ENCODE measurements around the gene CCNL2. TPM values are rescaled to one million over a fixed set of nuclear protein-coding genes. Genes with fewer than 3 reads are reported as not detected.
"Not testable (repeated sequence)": the region's sequence is repeated elsewhere in the genome, so short reads cannot be mapped to it uniquely, and the experiment has no call there.

CCNL2 gene
- 100 to 1,000 TPM; 166 to 180 TPM for total RNA-seq

- ATAC-seq (replicated peaks in 1 of 2) = peak; percentile 98
- Mint-ChIP-seq H3K9me3 (no peaks in the 10 kb centered on the region), H3K4me1 (ENCODE audit: low read depth) (peaks cover 61% of the 10 kb centered on the region), H3K4me3 (peak within 1 kb of the TSS; percentile 92 to 97), H3K27ac (peak within 1 kb of the TSS; percentile 91), H3K27me3 (ENCODE audit: low read depth) (no peaks in the 10 kb centered on the region), H3K36me3 (ENCODE audit: insufficient read depth in 2 of 2) (peaks cover 15 to 32% of the 10 kb centered on the region in 2 donors)
- DNase-seq = peak; percentile 100
Observed at GRCh38 chr1:1399187-1399871, at the start of gene CCNL2. TSS of gene CCNL2 (minus strand) at chr1:1399335. CDS start at chr1:1399306, 29 bp downstream.

GRCh38 chr1:1446631-1447030 is 47.5 kb upstream of the CCNL2 start:
- not testable (repeated sequence) for H3K4me3 Mint-ChIP-seq; H3K27ac Mint-ChIP-seq; DNase-seq; H3K36me3 Mint-ChIP-seq (ENCODE audit: insufficient read depth in 2 of 2); ATAC-seq (replicated peaks in 1 of 2); H3K4me1 Mint-ChIP-seq (ENCODE audit: low read depth); H3K9me3 Mint-ChIP-seq; H3K27me3 Mint-ChIP-seq (ENCODE audit: low read depth)

GRCh38 chr1:1442069-1442770 is 43.1 kb upstream of the CCNL2 start:
- Mint-ChIP-seq H3K4me3 (no peak overlapping the region), H3K9me3 (no peaks in the 10 kb centered on the region), H3K4me1 (ENCODE audit: low read depth) (peaks cover 6% of the 10 kb centered on the region), H3K27me3 (ENCODE audit: low read depth) (no peaks in the 10 kb centered on the region), H3K36me3 (ENCODE audit: insufficient read depth in 2 of 2) (no peaks in the 10 kb centered on the region), H3K27ac (no peak overlapping the region)
- DNase-seq (no peak), ATAC-seq (replicated peaks in 1 of 2) (no peak)

- peak; percentile 71 to 76 for DNase-seq
- Mint-ChIP-seq H3K4me1 (ENCODE audit: low read depth) (peaks cover 6% of the 10 kb centered on the region), H3K36me3 (ENCODE audit: insufficient read depth in 2 of 2) (no peaks in the 10 kb centered on the region), H3K27me3 (ENCODE audit: low read depth) (peaks cover 3% of the 10 kb centered on the region), H3K27ac (no peak overlapping the region), H3K9me3 (no peaks in the 10 kb centered on the region), H3K4me3 (no peak overlapping the region)
- peak; percentile 88 to 92 for ATAC-seq (replicated peaks in 1 of 2)
Observed at GRCh38 chr1:1441002-1441888, 42.1 kb upstream of the CCNL2 start.

GRCh38 chr1:1440262-1441001 is 41.3 kb upstream of the CCNL2 start:
- Mint-ChIP-seq H3K4me3 (no peak overlapping the region), H3K4me1 (ENCODE audit: low read depth) (peaks cover 6% of the 10 kb centered on the region), H3K27me3 (ENCODE audit: low read depth) (peaks cover 5% of the 10 kb centered on the region), H3K27ac (no peak overlapping the region), H3K36me3 (ENCODE audit: insufficient read depth in 2 of 2) (no peaks in the 10 kb centered on the region), H3K9me3 (no peaks in the 10 kb centered on the region)
- ATAC-seq (replicated peaks in 1 of 2) = no peak
- no peak for DNase-seq

GRCh38 chr1:1439546-1440261 is 40.6 kb upstream of the CCNL2 start:
- DNase-seq = no peak
- no peaks in the 10 kb centered on the region for H3K36me3 Mint-ChIP-seq (ENCODE audit: insufficient read depth in 2 of 2)
- peaks cover 6% of the 10 kb centered on the region for H3K4me1 Mint-ChIP-seq (ENCODE audit: low read depth)
- no peak overlapping the region for H3K4me3 Mint-ChIP-seq
- peaks cover 10% of the 10 kb centered on the region for H3K27me3 Mint-ChIP-seq (ENCODE audit: low read depth)
- no peaks in the 10 kb centered on the region for H3K9me3 Mint-ChIP-seq
- ATAC-seq (replicated peaks in 1 of 2) = no peak
- no peak overlapping the region for H3K27ac Mint-ChIP-seq

GRCh38 chr1:1438531-1439381 is 39.6 kb upstream of the CCNL2 start:
- Mint-ChIP-seq H3K27ac (no peak overlapping the region), H3K4me1 (ENCODE audit: low read depth) (peaks cover 6% of the 10 kb centered on the region), H3K36me3 (ENCODE audit: insufficient read depth in 2 of 2) (no peaks in the 10 kb centered on the region), H3K27me3 (ENCODE audit: low read depth) (peaks cover 11% of the 10 kb centered on the region), H3K9me3 (no peaks in the 10 kb centered on the region), H3K4me3 (no peak overlapping the region)
- DNase-seq (no peak), ATAC-seq (replicated peaks in 1 of 2) (no peak)

GRCh38 chr1:1437904-1438376 is 38.8 kb upstream of the CCNL2 start:
- H3K4me1 Mint-ChIP-seq (ENCODE audit: low read depth) = peaks cover 6% of the 10 kb centered on the region
- H3K9me3 Mint-ChIP-seq = no peaks in the 10 kb centered on the region
- peaks cover 11% of the 10 kb centered on the region for H3K27me3 Mint-ChIP-seq (ENCODE audit: low read depth)

GRCh38 chr1:1437033-1437903 is 38.1 kb upstream of the CCNL2 start:
- Mint-ChIP-seq H3K9me3 (no peaks in the 10 kb centered on the region), H3K27ac (no peak overlapping the region), H3K4me1 (ENCODE audit: low read depth) (peaks cover 6% of the 10 kb centered on the region), H3K36me3 (ENCODE audit: insufficient read depth in 2 of 2) (no peaks in the 10 kb centered on the region), H3K4me3 (no peak overlapping the region), H3K27me3 (ENCODE audit: low read depth) (peaks cover 11% of the 10 kb centered on the region)
- DNase-seq (no peak), ATAC-seq (replicated peaks in 1 of 2) (no peak)

More at GRCh38 chr1:1437904-1438376, 38.8 kb upstream of the CCNL2 start:
- no peak for DNase-seq
- H3K4me3 Mint-ChIP-seq = no peak overlapping the region
- H3K36me3 Mint-ChIP-seq (ENCODE audit: insufficient read depth in 2 of 2) = no peaks in the 10 kb centered on the region
- H3K27ac Mint-ChIP-seq = no peak overlapping the region
- ATAC-seq (replicated peaks in 1 of 2) = no peak

GRCh38 chr1:1436630-1437032 is 37.5 kb upstream of the CCNL2 start:
- Mint-ChIP-seq H3K9me3 (no peaks in the 10 kb centered on the region), H3K27me3 (ENCODE audit: low read depth) (peaks cover 11% of the 10 kb centered on the region), H3K27ac (no peak overlapping the region), H3K4me1 (ENCODE audit: low read depth) (peaks cover 6% of the 10 kb centered on the region), H3K4me3 (peak overlapping the region; percentile 73 to 74), H3K36me3 (ENCODE audit: insufficient read depth in 2 of 2) (no peaks in the 10 kb centered on the region)
- DNase-seq (no peak), ATAC-seq (replicated peaks in 1 of 2) (no peak)

Data from activated T-cell treated with anti-CD3 and anti-CD28 coated beads, Interleukin-2, amount 50 U/mL, for 72 hours (primary cell).